ENCODE results near the gene ERICH3.

- no peak for TF ChIP-seq CTCF (IDR thresholded peaks at IDR 0.05; ENCODE audit: insufficient read depth, low read length)
- TF ChIP-seq POLR2AphosphoS5 (IDR thresholded peaks at IDR 0.05; ENCODE audit: low read depth): no peak
- no peak for TF ChIP-seq REST (IDR thresholded peaks at IDR 0.05; ENCODE audit: insufficient replicate concordance, low read depth)
Measured at GRCh38 chr1:74534241-74534640, 139.4 kb downstream of the ERICH3 start.
